NOMO-1 (cell line): Measurements from ENCODE around the gene MTOR.

ENCODE experiments used
- DNase-seq, 2 experiments: peaks; one replicate each; lab custom pipeline; 2025; ENCODE audit not compliant: unreplicated experiment in 2 of 2; lab: John Stamatoyannopoulos, UW

The MTOR gene

GRCh38 chr1:11153184-11153583 is 109.2 kb downstream of the MTOR start:
- DNase-seq, result no peak

- no peak for DNase-seq
These were observed 109.6 kb downstream of the MTOR start for GRCh38 chr1:11152755-11153154.

- DNase-seq, result no peak
These were observed 110.3 kb downstream of the MTOR start for GRCh38 chr1:11151826-11152612.

- no peak for DNase-seq
These were observed 111.2 kb downstream of the MTOR start for GRCh38 chr1:11151114-11151513.

GRCh38 chr1:11150326-11150725 is 112.0 kb downstream of the MTOR start:
- no peak for DNase-seq

- DNase-seq, result no peak
These were observed 115.1 kb downstream of the MTOR start for GRCh38 chr1:11147197-11147770.

- no peak for DNase-seq
These were observed 116.6 kb downstream of the MTOR start for GRCh38 chr1:11145741-11146140.

GRCh38 chr1:11144570-11145256 is 117.6 kb downstream of the MTOR start:
- no peak for DNase-seq

- DNase-seq, result no peak
These were observed 118.4 kb downstream of the MTOR start for GRCh38 chr1:11143907-11144306.

GRCh38 chr1:11143401-11143800 is 119.0 kb downstream of the MTOR start:
- no peak for DNase-seq

GRCh38 chr1:11142618-11143391 is 119.5 kb downstream of the MTOR start:
- DNase-seq, result no peak

- no peak for DNase-seq
These were observed 123.4 kb downstream of the MTOR start for GRCh38 chr1:11138952-11139351.

- no peak for DNase-seq
These were observed 124.3 kb downstream of the MTOR start for GRCh38 chr1:11138029-11138428.

GRCh38 chr1:11134898-11135266 is 127.5 kb downstream of the MTOR start:
- DNase-seq, result no peak

- no peak for DNase-seq
These were observed 128.0 kb downstream of the MTOR start for GRCh38 chr1:11134251-11134897.

GRCh38 chr1:11132563-11133293 is 129.6 kb downstream of the MTOR start:
- DNase-seq, result no peak

- DNase-seq, result no peak
These were observed 130.5 kb downstream of the MTOR start for GRCh38 chr1:11131816-11132215.

- no peak for DNase-seq
These were observed 131.9 kb downstream of the MTOR start for GRCh38 chr1:11130406-11130805.

- no peak for DNase-seq
These were observed 132.5 kb downstream of the MTOR start for GRCh38 chr1:11129649-11130390.
